ENCODE results near the gene RAB26.

The RAB26 gene

DNA sequence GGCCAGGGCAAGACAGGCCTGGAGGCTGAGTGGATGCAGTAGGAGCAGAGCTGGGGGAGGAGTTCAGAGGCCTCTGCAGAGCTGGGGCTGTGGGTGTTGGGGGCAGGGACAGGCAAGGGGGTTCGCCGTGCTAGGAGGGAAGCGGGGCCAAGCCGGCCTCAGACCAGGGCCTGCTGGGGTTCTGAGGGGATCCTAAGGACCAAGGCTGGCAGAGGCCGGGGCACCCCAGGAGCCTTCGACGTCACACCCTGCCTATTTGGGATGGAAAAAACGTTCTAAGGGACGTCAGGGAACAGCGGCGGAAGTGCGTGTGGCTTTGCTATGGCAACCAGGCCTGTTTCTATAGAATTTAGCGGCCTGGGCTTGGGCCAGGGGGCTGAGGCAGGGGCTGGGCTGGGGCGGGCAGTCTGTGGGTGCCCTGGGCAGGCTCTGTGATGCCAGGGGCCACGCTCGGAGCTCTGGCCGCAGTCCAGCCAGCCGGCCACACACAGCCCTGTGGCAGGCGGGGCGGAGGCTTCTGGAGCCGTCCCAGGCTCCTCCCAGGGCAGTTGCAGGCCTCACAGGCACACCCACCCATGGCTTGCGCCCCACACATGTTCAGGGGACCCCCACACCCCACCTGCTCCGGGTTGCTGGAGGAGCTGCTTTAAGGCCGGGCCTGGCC is 10.9 kb downstream of the RAB26 start:
- no peaks in the 10 kb centered on the region for H3K27me3 ChIP-seq (replicated peaks; ENCODE audit: control insufficient read depth, insufficient read depth, low read length, poor library complexity, severe bottlenecking)
- no peak for DNase-seq
- no peaks in the 10 kb centered on the region for H3K9me3 ChIP-seq (ENCODE audit: control insufficient read depth, low read length)
- H3K36me3 ChIP-seq (ENCODE audit: control insufficient read depth, insufficient read depth, low read length) = no peaks in the 10 kb centered on the region
- peaks cover 24% of the 10 kb centered on the region for H3K4me1 ChIP-seq (ENCODE audit: control insufficient read depth, insufficient read depth, low read length, poor library complexity, severe bottlenecking)
- H3K4me3 ChIP-seq (ENCODE audit: insufficient read depth, low read depth, low read length, poor library complexity, severe bottlenecking) = no peak overlapping the region
- H3K27ac ChIP-seq (ENCODE audit: insufficient read depth, low read length, poor library complexity, severe bottlenecking) = no peak overlapping the region

DNA sequence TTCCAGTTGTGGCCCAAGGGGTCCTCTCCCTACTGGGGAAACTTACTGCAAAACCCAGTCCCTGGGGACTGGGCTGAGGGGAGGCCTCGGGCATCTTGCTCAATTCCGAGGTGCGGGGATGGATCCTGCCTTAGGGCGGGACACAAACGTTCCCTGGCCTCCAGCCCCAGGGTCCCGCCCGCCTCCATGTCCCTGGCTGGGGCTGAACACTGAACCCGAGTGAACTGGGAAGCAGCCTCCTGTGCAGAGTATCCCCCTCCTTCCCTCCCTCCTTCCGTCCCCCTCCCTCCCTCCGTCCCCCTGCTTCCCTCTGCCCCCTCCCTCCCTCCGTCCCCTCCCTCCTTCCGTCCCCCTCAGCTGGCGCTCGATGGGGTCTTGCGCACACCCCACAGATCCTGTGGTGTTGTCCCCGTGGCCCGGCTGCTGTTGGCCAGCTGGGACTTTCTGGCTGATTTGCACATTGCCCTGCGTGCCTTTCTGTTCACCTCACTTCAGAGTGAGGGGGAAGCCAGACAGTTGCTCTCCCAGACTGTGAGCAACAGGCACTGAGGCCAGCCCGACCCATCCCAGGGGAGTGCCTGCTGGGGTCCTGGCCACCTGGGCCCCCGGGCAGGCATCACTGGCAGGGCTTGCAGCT is 12.6 kb downstream of the RAB26 start:
- Histone ChIP-seq H3K4me3 (ENCODE audit: insufficient read depth, low read depth, low read length, poor library complexity, severe bottlenecking) (no peak overlapping the region), H3K9me3 (ENCODE audit: control insufficient read depth, low read length) (no peaks in the 10 kb centered on the region), H3K36me3 (ENCODE audit: control insufficient read depth, insufficient read depth, low read length) (peaks cover 4% of the 10 kb centered on the region), H3K27me3 (replicated peaks; ENCODE audit: control insufficient read depth, insufficient read depth, low read length, poor library complexity, severe bottlenecking) (no peaks in the 10 kb centered on the region), H3K27ac (ENCODE audit: insufficient read depth, low read length, poor library complexity, severe bottlenecking) (no peak overlapping the region), H3K4me1 (ENCODE audit: control insufficient read depth, insufficient read depth, low read length, poor library complexity, severe bottlenecking) (peaks cover 12% of the 10 kb centered on the region)
- no peak for DNase-seq

DNA sequence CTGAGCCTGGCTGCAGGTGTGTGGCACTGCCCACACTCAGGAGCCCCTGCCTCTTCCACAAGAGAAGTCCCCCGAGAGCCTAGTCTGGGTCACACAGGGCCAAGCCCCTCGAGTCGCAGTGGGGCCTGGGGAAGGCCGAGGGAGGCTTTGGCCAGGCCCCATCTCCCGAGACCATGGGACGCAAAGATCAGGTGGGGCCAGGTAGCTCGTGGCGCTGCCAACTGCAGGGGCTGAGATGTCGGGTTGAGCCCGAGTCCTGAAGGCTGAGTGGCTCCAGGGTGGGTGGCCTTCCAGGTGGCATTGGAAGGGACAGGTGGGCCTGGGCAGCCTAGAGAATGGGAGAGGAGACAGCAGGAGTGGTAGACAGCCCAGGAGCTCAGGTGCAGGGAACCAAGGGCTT is 13.5 kb downstream of the RAB26 start:
- Histone ChIP-seq H3K9me3 (ENCODE audit: control insufficient read depth, low read length) (no peaks in the 10 kb centered on the region), H3K4me3 (ENCODE audit: insufficient read depth, low read depth, low read length, poor library complexity, severe bottlenecking) (no peak overlapping the region), H3K36me3 (ENCODE audit: control insufficient read depth, insufficient read depth, low read length) (peaks cover 11% of the 10 kb centered on the region), H3K4me1 (ENCODE audit: control insufficient read depth, insufficient read depth, low read length, poor library complexity, severe bottlenecking) (peaks cover 5% of the 10 kb centered on the region), H3K27ac (ENCODE audit: insufficient read depth, low read length, poor library complexity, severe bottlenecking) (no peak overlapping the region), H3K27me3 (replicated peaks; ENCODE audit: control insufficient read depth, insufficient read depth, low read length, poor library complexity, severe bottlenecking) (no peaks in the 10 kb centered on the region)
- no peak for DNase-seq

DNA sequence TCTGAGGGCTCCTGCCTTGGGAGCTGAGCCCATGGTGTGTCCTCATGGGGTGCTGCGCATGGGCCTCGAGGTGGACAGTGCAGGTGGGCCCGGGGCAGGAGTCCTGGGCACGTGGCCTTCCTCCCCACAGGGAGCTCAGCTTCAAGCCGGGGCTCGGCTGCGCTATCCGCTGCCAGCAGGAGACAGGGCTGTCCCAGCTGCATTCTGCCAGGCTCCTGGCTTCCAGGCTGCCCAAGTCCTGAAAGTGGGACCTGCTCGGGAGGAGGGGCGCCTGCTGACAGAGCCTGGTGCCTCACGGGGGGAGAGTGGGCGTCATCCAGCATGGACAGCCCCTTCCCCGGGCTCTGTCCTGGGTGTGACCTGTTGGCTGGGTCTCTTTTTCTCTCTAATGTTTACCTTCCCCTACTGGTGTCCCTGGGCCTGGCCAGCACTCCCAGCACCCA is 14.3 kb downstream of the RAB26 start:
- Histone ChIP-seq H3K9me3 (ENCODE audit: control insufficient read depth, low read length) (no peaks in the 10 kb centered on the region), H3K4me3 (ENCODE audit: insufficient read depth, low read depth, low read length, poor library complexity, severe bottlenecking) (no peak overlapping the region), H3K27ac (ENCODE audit: insufficient read depth, low read length, poor library complexity, severe bottlenecking) (peak overlapping the region; percentile 37), H3K36me3 (ENCODE audit: control insufficient read depth, insufficient read depth, low read length) (peaks cover 19% of the 10 kb centered on the region), H3K27me3 (replicated peaks; ENCODE audit: control insufficient read depth, insufficient read depth, low read length, poor library complexity, severe bottlenecking) (no peaks in the 10 kb centered on the region), H3K4me1 (ENCODE audit: control insufficient read depth, insufficient read depth, low read length, poor library complexity, severe bottlenecking) (no peaks in the 10 kb centered on the region)
- DNase-seq = no peak

DNA sequence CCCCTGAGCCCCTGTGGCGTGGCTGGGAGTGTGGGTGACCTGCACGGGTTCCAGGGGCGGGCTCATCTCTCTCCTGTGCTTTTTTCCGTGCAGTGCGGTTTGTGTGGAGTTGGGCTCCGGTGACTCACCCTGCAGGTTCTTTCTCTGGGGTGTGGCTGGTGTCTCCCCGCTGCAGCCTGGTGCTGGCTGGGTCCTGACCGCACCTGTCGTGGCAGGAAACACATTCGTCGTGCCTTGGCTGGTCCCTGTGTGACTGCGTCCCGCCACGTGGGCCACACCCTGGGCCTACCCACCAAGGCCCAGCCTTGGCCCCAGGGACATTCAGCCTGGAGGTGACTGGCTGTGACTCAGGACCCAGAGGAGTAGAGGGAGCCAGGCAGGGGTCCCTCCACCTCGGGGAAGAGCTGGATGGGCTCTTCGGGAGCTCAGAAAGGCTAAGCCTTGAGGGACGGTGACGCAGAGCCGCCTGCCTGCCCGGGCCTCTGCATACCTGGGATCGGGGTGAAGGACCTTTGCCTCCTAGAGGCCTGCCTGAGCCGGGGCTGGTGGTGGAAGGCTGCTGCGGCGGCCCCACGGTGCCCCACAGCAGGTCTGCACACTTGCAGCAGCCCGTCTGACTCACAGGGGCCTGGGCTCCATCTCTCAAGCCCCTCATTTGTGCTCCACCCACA is 14.9 kb downstream of the RAB26 start:
- H3K27me3 ChIP-seq (replicated peaks; ENCODE audit: control insufficient read depth, insufficient read depth, low read length, poor library complexity, severe bottlenecking) = no peaks in the 10 kb centered on the region
- no peaks in the 10 kb centered on the region for H3K9me3 ChIP-seq (ENCODE audit: control insufficient read depth, low read length)
- DNase-seq = peak in 2 of 3 donors; percentile 29 to 39
- H3K4me1 ChIP-seq (ENCODE audit: control insufficient read depth, insufficient read depth, low read length, poor library complexity, severe bottlenecking) = no peaks in the 10 kb centered on the region
- H3K36me3 ChIP-seq (ENCODE audit: control insufficient read depth, insufficient read depth, low read length) = peaks cover 25% of the 10 kb centered on the region
- H3K4me3 ChIP-seq (ENCODE audit: insufficient read depth, low read depth, low read length, poor library complexity, severe bottlenecking) = no peak overlapping the region
- peak overlapping the region; percentile 37 for H3K27ac ChIP-seq (ENCODE audit: insufficient read depth, low read length, poor library complexity, severe bottlenecking)

DNA sequence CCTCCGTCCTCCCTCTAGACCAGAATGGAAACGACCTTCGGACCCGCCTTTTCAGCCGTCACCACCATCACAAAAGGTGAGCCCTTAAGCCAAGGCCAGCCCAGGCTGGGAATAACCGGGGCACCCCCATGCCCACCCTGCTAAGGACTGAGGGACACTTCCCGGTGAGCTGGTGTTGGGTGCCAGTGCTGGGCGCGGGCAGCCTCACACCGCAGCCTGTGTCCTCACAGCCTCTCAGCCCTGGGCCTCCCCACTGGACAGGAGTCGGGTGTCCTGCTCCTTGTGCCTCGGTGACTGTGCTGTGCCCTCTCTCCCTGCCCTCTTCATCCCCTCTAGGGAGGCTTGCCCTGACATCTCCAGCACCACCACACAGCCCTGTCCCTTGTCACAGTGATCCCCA is 17.4 kb downstream of the RAB26 start:
- H3K36me3 ChIP-seq (ENCODE audit: control insufficient read depth, insufficient read depth, low read length) = peaks cover 27% of the 10 kb centered on the region
- H3K27ac ChIP-seq (ENCODE audit: insufficient read depth, low read length, poor library complexity, severe bottlenecking) = no peak overlapping the region
- H3K4me1 ChIP-seq (ENCODE audit: control insufficient read depth, insufficient read depth, low read length, poor library complexity, severe bottlenecking) = no peaks in the 10 kb centered on the region
- H3K9me3 ChIP-seq (ENCODE audit: control insufficient read depth, low read length) = no peaks in the 10 kb centered on the region
- no peaks in the 10 kb centered on the region for H3K27me3 ChIP-seq (replicated peaks; ENCODE audit: control insufficient read depth, insufficient read depth, low read length, poor library complexity, severe bottlenecking)
- no peak overlapping the region for H3K4me3 ChIP-seq (ENCODE audit: insufficient read depth, low read depth, low read length, poor library complexity, severe bottlenecking)
- no peak for DNase-seq

DNA sequence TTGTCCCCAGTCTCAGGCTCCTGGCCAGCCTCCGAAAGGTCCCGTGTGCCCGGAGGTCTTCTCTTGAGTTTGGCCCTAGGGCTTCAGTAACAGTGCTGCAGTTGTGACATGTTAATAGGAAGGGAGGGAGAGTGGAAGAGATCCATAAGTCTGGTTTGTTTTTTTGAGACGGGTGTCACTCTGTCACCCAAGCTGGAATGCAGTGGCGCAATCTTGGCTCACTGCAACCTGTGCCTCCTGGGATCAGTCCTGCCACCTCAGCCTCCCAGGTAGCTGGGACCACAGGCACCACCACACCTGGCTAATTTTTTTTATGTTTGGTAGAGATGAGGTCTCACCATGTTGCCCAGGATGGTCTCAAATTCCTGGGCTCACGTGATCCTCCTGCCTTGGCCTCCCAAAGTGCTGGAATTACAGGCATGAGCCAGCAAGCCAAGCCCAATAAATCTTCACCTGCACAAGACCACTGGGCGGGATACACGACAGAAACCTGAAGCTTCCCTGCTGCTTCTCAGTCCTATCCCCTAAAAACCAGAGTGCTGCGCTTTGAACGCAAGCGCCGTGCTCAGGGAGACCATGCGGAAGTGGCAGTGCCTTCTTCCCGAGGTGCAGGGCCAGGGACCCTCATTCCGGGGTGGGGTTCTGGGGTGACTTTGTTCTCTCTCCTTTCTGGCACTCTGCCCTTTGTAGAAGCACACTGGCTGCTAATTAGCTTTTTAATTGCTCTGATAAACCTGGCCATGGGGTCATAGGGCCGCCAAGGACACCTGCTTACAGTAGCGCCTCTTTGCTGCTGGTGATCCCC is 18.0 kb downstream of the RAB26 start:
- no peaks in the 10 kb centered on the region for H3K27me3 ChIP-seq (replicated peaks; ENCODE audit: control insufficient read depth, insufficient read depth, low read length, poor library complexity, severe bottlenecking)
- H3K4me3 ChIP-seq (ENCODE audit: insufficient read depth, low read depth, low read length, poor library complexity, severe bottlenecking) = no peak overlapping the region
- no peaks in the 10 kb centered on the region for H3K4me1 ChIP-seq (ENCODE audit: control insufficient read depth, insufficient read depth, low read length, poor library complexity, severe bottlenecking)
- H3K27ac ChIP-seq (ENCODE audit: insufficient read depth, low read length, poor library complexity, severe bottlenecking) = no peak overlapping the region
- DNase-seq = no peak
- H3K36me3 ChIP-seq (ENCODE audit: control insufficient read depth, insufficient read depth, low read length) = peaks cover 27% of the 10 kb centered on the region
- no peaks in the 10 kb centered on the region for H3K9me3 ChIP-seq (ENCODE audit: control insufficient read depth, low read length)

DNA sequence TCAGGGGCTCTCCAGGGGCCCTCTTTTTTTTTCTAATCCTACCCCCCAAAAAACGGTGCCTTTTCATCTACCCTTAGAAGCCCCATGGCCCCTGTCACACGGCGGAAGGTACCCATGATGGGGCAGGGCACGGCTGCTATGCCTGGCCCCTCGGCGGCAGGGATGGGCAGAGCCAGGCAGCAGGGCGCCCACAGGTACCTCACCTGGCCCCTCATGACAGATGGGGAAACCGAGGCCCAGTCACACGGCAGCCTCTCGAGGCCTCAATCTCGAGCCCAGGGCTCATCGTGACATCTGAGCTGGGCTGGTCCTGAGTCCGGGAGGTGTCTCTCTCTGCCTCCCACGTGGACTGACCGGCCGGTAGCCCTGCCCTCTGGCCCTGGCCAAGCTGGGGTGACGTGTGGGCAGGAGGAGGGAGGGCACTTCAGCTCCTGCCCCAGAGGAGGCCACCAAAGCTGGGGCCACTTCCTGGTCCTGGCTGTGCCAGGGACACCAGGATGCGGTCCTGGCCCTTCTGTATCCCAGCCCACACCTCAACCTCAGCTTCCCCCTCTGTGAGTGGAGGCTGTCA is 18.7 kb downstream of the RAB26 start:
- Histone ChIP-seq H3K27me3 (replicated peaks; ENCODE audit: control insufficient read depth, insufficient read depth, low read length, poor library complexity, severe bottlenecking) (no peaks in the 10 kb centered on the region), H3K4me3 (ENCODE audit: insufficient read depth, low read depth, low read length, poor library complexity, severe bottlenecking) (no peak overlapping the region), H3K36me3 (ENCODE audit: control insufficient read depth, insufficient read depth, low read length) (peaks cover 34% of the 10 kb centered on the region), H3K4me1 (ENCODE audit: control insufficient read depth, insufficient read depth, low read length, poor library complexity, severe bottlenecking) (no peaks in the 10 kb centered on the region), H3K27ac (ENCODE audit: insufficient read depth, low read length, poor library complexity, severe bottlenecking) (no peak overlapping the region), H3K9me3 (ENCODE audit: control insufficient read depth, low read length) (no peaks in the 10 kb centered on the region)
- DNase-seq = no peak

DNA sequence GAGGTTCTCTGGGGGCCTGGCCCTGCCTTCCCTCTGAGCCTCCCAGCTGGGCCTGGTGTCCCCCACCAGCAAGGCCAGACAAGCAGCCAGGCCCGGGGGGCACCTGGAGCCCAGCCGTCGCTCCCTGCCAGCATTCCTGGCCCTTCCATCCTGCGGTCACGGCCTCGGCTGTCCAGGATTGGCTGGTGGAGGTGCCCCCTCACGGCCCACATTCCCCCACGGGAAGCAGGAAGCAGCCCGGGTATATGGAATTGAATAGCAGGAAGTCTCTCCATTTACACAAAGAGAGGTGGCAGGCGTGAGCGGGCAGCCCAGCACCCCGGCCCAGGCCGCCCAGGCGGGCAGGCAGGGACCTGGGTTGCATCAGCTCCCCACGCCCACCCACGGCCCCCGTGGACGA is 21.7 kb downstream of the RAB26 start:
- no peak for DNase-seq
- no peaks in the 10 kb centered on the region for H3K9me3 ChIP-seq (ENCODE audit: control insufficient read depth, low read length)
- no peaks in the 10 kb centered on the region for H3K27me3 ChIP-seq (replicated peaks; ENCODE audit: control insufficient read depth, insufficient read depth, low read length, poor library complexity, severe bottlenecking)
- no peak overlapping the region for H3K4me3 ChIP-seq (ENCODE audit: insufficient read depth, low read depth, low read length, poor library complexity, severe bottlenecking)
- peaks cover 53% of the 10 kb centered on the region for H3K36me3 ChIP-seq (ENCODE audit: control insufficient read depth, insufficient read depth, low read length)
- no peak overlapping the region for H3K27ac ChIP-seq (ENCODE audit: insufficient read depth, low read length, poor library complexity, severe bottlenecking)
- no peaks in the 10 kb centered on the region for H3K4me1 ChIP-seq (ENCODE audit: control insufficient read depth, insufficient read depth, low read length, poor library complexity, severe bottlenecking)
